HG03575 (cell line): ENCODE measurements around the gene NOL4L.
"Not testable (repeated sequence)": the region's sequence is repeated elsewhere in the genome, so short reads cannot be mapped to it uniquely, and the experiment has no call there.

ENCODE experiments used
- ATAC-seq: cut with Tn5 transposase; IDR thresholded peaks from one replicate; pipeline ENCODE4 v1.9.1; 2021; ENCODE audit not compliant: unreplicated experiment, insufficient number of reproducible peaks, low FRiP score; ENCODE audit errors: extremely low read depth

NOL4L gene

GRCh38 chr20:32602273-32602672 is 17.1 kb upstream of the NOL4L start:
- ATAC-seq: no peak

GRCh38 chr20:32600681-32601237 is 15.6 kb upstream of the NOL4L start:
- ATAC-seq: no peak

- ATAC-seq: no peak
These were observed 14.7 kb upstream of the NOL4L start for GRCh38 chr20:32599783-32600340.

GRCh38 chr20:32598606-32599005 is 13.5 kb upstream of the NOL4L start:
- no peak for ATAC-seq

GRCh38 chr20:32597714-32598113 is 12.6 kb upstream of the NOL4L start:
- no peak for ATAC-seq

- no peak for ATAC-seq
These were observed 11.6 kb upstream of the NOL4L start for GRCh38 chr20:32596681-32597252.

GRCh38 chr20:32595143-32595542 is 10.0 kb upstream of the NOL4L start:
- ATAC-seq: no peak

- not testable (repeated sequence) for ATAC-seq
These were observed 9.5 kb upstream of the NOL4L start for GRCh38 chr20:32594669-32595068.

GRCh38 chr20:32594204-32594603 is 9.1 kb upstream of the NOL4L start:
- ATAC-seq: no peak

- not testable (repeated sequence) for ATAC-seq
These were observed 7.5 kb upstream of the NOL4L start for GRCh38 chr20:32592616-32593015.

- no peak for ATAC-seq
These were observed 6.9 kb upstream of the NOL4L start for GRCh38 chr20:32592022-32592421.

GRCh38 chr20:32589769-32590168 is 4.6 kb upstream of the NOL4L start:
- ATAC-seq: no peak

GRCh38 chr20:32589256-32589655 is 4.1 kb upstream of the NOL4L start:
- ATAC-seq: no peak

- no peak for ATAC-seq
These were observed 2.9 kb upstream of the NOL4L start for GRCh38 chr20:32588040-32588439.

- ATAC-seq: no peak
These were observed 1.2 kb upstream of the NOL4L start for GRCh38 chr20:32586291-32586690.

- no peak for ATAC-seq
These were observed 524 bp upstream of the NOL4L start for GRCh38 chr20:32585586-32586127.

- no peak for ATAC-seq
These were observed 1.5 kb downstream of the NOL4L start for GRCh38 chr20:32583581-32584070.

GRCh38 chr20:32582659-32583580 is 2.2 kb downstream of the NOL4L start:
- ATAC-seq: no peak

GRCh38 chr20:32581839-32582658 is 3.1 kb downstream of the NOL4L start:
- ATAC-seq: no peak
